A673 (cell line): ENCODE results near the gene CDKN2C.

ENCODE experiments used
- EZH2 ChIP-seq: fragments of 200-600 bp; sonication (generic); IDR thresholded peaks from 2 replicates; pipeline ENCODE4 v1.6.1; 2017; ENCODE audit warnings: borderline replicate concordance, low read depth, mild to moderate bottlenecking, mixed read lengths, antibody characterized with exemption, low read length; ENCODE audit not compliant: poor library complexity, severe bottlenecking
- TF ChIP-seq, protein P1 (sequence below): fragments of 300-800, 200-600 bp; sonication (generic); conservative IDR thresholded peaks from 2 replicates; pipeline ENCODE4 v1.5.1; 2017; ENCODE audit warnings: low read depth, mild to moderate bottlenecking, antibody characterized with exemption, low read length, moderate library complexity, mixed read lengths

DNA sequence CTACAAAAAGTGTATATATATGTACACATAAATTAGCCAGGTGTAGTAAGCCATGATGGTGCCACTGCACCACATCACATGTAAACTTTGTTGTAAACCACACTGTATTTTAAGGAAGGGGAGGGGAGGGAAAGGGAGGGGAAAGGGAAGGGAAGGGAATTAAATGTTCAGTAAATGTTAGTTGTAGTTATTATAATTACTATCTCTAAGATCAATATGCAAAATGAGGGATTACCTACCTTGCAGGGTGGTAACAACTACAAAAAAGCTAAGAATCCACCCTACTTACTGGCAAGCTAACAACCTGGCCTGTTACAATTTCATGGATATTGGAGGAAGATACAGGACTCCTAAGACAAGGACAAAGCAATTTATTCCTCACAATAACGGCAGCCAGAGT, 27.7 kb upstream of the CDKN2C start:
- TF ChIP-seq, protein P1, sequence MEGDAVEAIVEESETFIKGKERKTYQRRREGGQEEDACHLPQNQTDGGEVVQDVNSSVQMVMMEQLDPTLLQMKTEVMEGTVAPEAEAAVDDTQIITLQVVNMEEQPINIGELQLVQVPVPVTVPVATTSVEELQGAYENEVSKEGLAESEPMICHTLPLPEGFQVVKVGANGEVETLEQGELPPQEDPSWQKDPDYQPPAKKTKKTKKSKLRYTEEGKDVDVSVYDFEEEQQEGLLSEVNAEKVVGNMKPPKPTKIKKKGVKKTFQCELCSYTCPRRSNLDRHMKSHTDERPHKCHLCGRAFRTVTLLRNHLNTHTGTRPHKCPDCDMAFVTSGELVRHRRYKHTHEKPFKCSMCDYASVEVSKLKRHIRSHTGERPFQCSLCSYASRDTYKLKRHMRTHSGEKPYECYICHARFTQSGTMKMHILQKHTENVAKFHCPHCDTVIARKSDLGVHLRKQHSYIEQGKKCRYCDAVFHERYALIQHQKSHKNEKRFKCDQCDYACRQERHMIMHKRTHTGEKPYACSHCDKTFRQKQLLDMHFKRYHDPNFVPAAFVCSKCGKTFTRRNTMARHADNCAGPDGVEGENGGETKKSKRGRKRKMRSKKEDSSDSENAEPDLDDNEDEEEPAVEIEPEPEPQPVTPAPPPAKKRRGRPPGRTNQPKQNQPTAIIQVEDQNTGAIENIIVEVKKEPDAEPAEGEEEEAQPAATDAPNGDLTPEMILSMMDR, result no peak
- no peak for TF ChIP-seq EZH2
